HepG2 (cell line): Measurements from ENCODE around the gene JPH4. TPM values are rescaled to one million over a fixed set of nuclear protein-coding genes. Genes with fewer than 3 reads are reported as not detected.
A peak's percentile ranks its signal among the peaks of the same experiment; 100 is the strongest.

Source experiments
- HDAC2 ChIP-seq: sonication (generic); formaldehyde crosslinking; IDR thresholded peaks from 2 replicates; pipeline ENCODE4 v1.4.0; 2020; ENCODE audit warnings: missing genetic modification reagents
- HES4 ChIP-seq: sonication (generic); formaldehyde crosslinking; IDR thresholded peaks from 2 replicates; pipeline ENCODE4 v1.9.0; 2021; ENCODE audit warnings: mild to moderate bottlenecking, missing genetic modification reagents, borderline replicate concordance
- HOXA9 ChIP-seq: sonication (generic); formaldehyde crosslinking; IDR thresholded peaks from 2 replicates; pipeline ENCODE4 v1.8.1; 2022; ENCODE audit warnings: missing genetic modification reagents, mild to moderate bottlenecking, moderate library complexity, borderline replicate concordance
- MBD4 ChIP-seq: IDR thresholded peaks from 2 replicates; pipeline ENCODE4 v1.6.1; 2012; ENCODE audit warnings: low read length, inconsistent platforms, borderline replicate concordance
- NBN ChIP-seq: fragments of 450-650 bp; conservative IDR thresholded peaks from 2 replicates; pipeline ENCODE4 v1.6.1; 2017
- NFRKB ChIP-seq: fragments of 450-650 bp; IDR thresholded peaks from 2 replicates; pipeline ENCODE4 v1.6.1; 2017
- ZBTB7A ChIP-seq: sonication (generic); formaldehyde crosslinking; IDR thresholded peaks from 2 replicates; pipeline ENCODE4 v1.8.0; 2022; ENCODE audit warnings: mild to moderate bottlenecking, missing genetic modification reagents
- ZNF260 ChIP-seq: sonication (generic); formaldehyde crosslinking; IDR thresholded peaks from 2 replicates; pipeline ENCODE4 v1.4.0; 2020; ENCODE audit warnings: missing genetic modification reagents, low read depth, mild to moderate bottlenecking, borderline replicate concordance
- ZNF343 ChIP-seq: sonication (generic); formaldehyde crosslinking; IDR thresholded peaks from 2 replicates; pipeline ENCODE4 v1.4.0; 2020; ENCODE audit warnings: mild to moderate bottlenecking, missing genetic modification reagents
- polyA plus RNA-seq, 8 experiments: library from polyadenylated mRNA; depleted of rRNA in 3 of 8; stranded (reverse) in 7 of 8; unstranded in 1 of 8; fragments of >200 nt; fragmentation: Illumina TruSeq in 4 of 8; extraction: Trizol in 4 of 8; gene quantifications; 2 replicates each; pipeline versions ENCODE4 v1.2.1 to v1.2.3, GENCODE V29; 2011 to 2016; ENCODE audit warnings: low read depth in 4 of 8, missing spikeins in 1 of 8, mixed read lengths in 1 of 8; ENCODE audit not compliant: insufficient read depth in 1 of 8
- total RNA-seq, 5 experiments: library from RNA; depleted of rRNA; stranded (reverse); fragments of >200 nt; fragmentation: Illumina TruSeq; extraction: Trizol; gene quantifications; 2 replicates each; pipeline ENCODE4 v1.2.3, GENCODE V29; 2016; ENCODE audit warnings: low read depth in 1 of 5
- TF ChIP-seq, protein P1 (sequence below), 2 experiments: sonication (generic) in 1 of 2; formaldehyde crosslinking in 1 of 2; IDR thresholded peaks; 2 replicates each; pipeline versions ENCODE4 v1.4.0 to v1.6.1; 2016 to 2020; ENCODE audit warnings: borderline replicate concordance in 1 of 2, low read depth in 1 of 2, mild to moderate bottlenecking in 1 of 2, missing genetic modification reagents in 1 of 2
- TF ChIP-seq, protein P2 (sequence below): sonication (generic); formaldehyde crosslinking; conservative IDR thresholded peaks from 2 replicates; pipeline ENCODE4 v1.8.0; 2022; ENCODE audit warnings: low read depth, missing genetic modification reagents
- TF ChIP-seq, protein P3 (sequence below): IDR thresholded peaks from 2 replicates; pipeline ENCODE4 v1.6.1; 2012; ENCODE audit warnings: low read length, improper control_type of control experiment
- TF ChIP-seq, protein P4 (sequence below): sonication (generic); formaldehyde crosslinking; IDR thresholded peaks from 2 replicates; pipeline ENCODE4 v1.5.0; 2020; ENCODE audit warnings: mild to moderate bottlenecking, missing genetic modification reagents

The JPH4 gene
- total and polyA plus RNA-seq, 2 of the 13 experiments (the other 11 are each of a cell fraction or from before 2014, with no cell fraction given), result 0.08 to 0.22 TPM

DNA sequence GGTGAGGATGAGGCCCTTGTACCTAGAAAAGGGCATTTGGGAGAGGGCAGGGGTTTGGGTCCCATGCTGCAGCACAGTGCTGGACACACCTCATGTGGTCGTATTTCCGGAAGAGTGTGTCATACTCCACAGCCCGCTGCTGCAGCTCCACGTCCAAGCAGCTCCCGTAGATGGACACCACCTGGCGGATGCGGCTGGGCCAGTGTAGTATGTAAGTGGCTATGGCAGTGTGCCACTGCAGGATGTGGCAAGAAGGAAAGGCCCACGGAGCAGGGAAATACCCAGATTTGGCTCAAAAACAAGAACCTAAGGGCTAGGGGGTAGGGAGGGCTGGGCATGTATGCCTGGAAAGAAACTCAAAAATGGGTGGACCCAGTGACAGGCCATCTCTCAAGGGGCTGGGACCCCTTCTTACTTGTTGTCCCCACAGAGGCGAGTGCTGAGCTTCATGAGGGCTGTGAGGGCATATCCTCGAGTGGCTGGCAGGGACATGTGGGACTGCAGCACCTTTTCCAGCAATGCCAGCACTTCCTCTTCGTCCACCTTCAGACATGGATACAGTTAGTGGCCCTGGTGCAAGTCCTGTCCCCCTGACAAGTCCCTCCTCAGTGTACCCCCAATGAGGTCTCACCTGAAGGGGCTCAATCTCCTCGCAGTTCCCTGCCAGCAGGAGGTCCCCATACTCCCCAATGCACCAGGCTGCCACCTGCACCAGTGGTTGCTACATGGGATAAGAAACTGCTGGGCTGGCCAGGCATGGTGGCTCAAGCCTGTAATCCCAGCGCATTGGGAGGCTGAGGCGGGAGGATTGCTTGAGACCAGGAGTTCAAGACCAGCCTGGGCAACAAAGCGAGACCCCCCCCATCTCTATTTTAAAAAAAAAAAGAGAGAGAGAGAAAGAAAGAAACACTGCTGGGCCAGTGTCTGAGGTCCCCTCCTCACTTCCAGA lies 16.4 kb downstream of the JPH4 start (continued):
- TF ChIP-seq, protein P1, sequence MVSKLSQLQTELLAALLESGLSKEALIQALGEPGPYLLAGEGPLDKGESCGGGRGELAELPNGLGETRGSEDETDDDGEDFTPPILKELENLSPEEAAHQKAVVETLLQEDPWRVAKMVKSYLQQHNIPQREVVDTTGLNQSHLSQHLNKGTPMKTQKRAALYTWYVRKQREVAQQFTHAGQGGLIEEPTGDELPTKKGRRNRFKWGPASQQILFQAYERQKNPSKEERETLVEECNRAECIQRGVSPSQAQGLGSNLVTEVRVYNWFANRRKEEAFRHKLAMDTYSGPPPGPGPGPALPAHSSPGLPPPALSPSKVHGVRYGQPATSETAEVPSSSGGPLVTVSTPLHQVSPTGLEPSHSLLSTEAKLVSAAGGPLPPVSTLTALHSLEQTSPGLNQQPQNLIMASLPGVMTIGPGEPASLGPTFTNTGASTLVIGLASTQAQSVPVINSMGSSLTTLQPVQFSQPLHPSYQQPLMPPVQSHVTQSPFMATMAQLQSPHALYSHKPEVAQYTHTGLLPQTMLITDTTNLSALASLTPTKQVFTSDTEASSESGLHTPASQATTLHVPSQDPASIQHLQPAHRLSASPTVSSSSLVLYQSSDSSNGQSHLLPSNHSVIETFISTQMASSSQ (IDR thresholded peaks at IDR 0.05; ENCODE audit: low read depth), result no peak
- TF ChIP-seq, protein P1 (CRISPR knock-in tag; IDR thresholded peaks at IDR 0.05; ENCODE audit: borderline replicate concordance), result 0 out of 2 replicates have a peak, but pooled peaks have one; percentile 50
- TF ChIP-seq HOXA9 (CRISPR knock-in tag), result peak; percentile 15; the same call in 1 of the 2 replicates
- TF ChIP-seq, protein P2, sequence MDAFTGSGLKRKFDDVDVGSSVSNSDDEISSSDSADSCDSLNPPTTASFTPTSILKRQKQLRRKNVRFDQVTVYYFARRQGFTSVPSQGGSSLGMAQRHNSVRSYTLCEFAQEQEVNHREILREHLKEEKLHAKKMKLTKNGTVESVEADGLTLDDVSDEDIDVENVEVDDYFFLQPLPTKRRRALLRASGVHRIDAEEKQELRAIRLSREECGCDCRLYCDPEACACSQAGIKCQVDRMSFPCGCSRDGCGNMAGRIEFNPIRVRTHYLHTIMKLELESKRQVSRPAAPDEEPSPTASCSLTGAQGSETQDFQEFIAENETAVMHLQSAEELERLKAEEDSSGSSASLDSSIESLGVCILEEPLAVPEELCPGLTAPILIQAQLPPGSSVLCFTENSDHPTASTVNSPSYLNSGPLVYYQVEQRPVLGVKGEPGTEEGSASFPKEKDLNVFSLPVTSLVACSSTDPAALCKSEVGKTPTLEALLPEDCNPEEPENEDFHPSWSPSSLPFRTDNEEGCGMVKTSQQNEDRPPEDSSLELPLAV (CRISPR knock-in tag), result peak; percentile 9; the same call in 1 of the 2 replicates
- no peak for TF ChIP-seq ZBTB7A
- TF ChIP-seq MBD4, result no peak
- TF ChIP-seq NBN, result no peak
- TF ChIP-seq, protein P3, sequence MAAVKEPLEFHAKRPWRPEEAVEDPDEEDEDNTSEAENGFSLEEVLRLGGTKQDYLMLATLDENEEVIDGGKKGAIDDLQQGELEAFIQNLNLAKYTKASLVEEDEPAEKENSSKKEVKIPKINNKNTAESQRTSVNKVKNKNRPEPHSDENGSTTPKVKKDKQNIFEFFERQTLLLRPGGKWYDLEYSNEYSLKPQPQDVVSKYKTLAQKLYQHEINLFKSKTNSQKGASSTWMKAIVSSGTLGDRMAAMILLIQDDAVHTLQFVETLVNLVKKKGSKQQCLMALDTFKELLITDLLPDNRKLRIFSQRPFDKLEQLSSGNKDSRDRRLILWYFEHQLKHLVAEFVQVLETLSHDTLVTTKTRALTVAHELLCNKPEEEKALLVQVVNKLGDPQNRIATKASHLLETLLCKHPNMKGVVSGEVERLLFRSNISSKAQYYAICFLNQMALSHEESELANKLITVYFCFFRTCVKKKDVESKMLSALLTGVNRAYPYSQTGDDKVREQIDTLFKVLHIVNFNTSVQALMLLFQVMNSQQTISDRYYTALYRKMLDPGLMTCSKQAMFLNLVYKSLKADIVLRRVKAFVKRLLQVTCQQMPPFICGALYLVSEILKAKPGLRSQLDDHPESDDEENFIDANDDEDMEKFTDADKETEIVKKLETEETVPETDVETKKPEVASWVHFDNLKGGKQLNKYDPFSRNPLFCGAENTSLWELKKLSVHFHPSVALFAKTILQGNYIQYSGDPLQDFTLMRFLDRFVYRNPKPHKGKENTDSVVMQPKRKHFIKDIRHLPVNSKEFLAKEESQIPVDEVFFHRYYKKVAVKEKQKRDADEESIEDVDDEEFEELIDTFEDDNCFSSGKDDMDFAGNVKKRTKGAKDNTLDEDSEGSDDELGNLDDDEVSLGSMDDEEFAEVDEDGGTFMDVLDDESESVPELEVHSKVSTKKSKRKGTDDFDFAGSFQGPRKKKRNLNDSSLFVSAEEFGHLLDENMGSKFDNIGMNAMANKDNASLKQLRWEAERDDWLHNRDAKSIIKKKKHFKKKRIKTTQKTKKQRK, result no peak
- 0 out of 2 replicates have a peak, but pooled peaks have one; percentile 49 for TF ChIP-seq ZNF343
- TF ChIP-seq HDAC2 (CRISPR knock-in tag), result no peak
- TF ChIP-seq NFRKB, result no peak
- TF ChIP-seq, protein P4, sequence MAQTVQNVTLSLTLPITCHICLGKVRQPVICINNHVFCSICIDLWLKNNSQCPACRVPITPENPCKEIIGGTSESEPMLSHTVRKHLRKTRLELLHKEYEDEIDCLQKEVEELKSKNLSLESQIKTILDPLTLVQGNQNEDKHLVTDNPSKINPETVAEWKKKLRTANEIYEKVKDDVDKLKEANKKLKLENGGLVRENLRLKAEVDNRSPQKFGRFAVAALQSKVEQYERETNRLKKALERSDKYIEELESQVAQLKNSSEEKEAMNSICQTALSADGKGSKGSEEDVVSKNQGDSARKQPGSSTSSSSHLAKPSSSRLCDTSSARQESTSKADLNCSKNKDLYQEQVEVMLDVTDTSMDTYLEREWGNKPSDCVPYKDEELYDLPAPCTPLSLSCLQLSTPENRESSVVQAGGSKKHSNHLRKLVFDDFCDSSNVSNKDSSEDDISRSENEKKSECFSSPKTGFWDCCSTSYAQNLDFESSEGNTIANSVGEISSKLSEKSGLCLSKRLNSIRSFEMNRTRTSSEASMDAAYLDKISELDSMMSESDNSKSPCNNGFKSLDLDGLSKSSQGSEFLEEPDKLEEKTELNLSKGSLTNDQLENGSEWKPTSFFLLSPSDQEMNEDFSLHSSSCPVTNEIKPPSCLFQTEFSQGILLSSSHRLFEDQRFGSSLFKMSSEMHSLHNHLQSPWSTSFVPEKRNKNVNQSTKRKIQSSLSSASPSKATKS (CRISPR knock-in tag), result no peak
- 0 out of 2 replicates have a peak, but pooled peaks have one; percentile 57 for TF ChIP-seq HES4
- 0 out of 2 replicates have a peak, but pooled peaks have one; percentile 26 for TF ChIP-seq ZNF260 (CRISPR knock-in tag)
